Measurements from ENCODE around the gene UBE2J1. TPM values are rescaled to one million over a fixed set of nuclear protein-coding genes. Genes with fewer than 3 reads are reported as not detected.

The UBE2J1 gene
- total and polyA plus RNA-seq, 5 donors = 12.0 to 23.6 (median 15.1) TPM

- Histone ChIP-seq H3K9me3 (ENCODE audit: control insufficient read depth, low read length) (no peaks in the 10 kb centered on the region), H3K27me3 (ENCODE audit: control insufficient read depth, insufficient read depth) (no peaks in the 10 kb centered on the region), H3K4me1 (ENCODE audit: control insufficient read depth, insufficient read depth, low read length) (no peaks in the 10 kb centered on the region), H3K4me3 (ENCODE audit: low read length) (no peak overlapping the region), H3K27ac (ENCODE audit: low read length) (no peak overlapping the region)
- 86% methylated on average over 3 of the region's 3 CpGs for WGBS
- ATAC-seq = no peak
- DNase-seq = no peak
- intact Hi-C loops (cut with DNase I) = no loop called here
Observed at GRCh38 chr6:89289710-89290109, 62.8 kb downstream of the UBE2J1 start.

- no peak overlapping the region for H3K27ac ChIP-seq (ENCODE audit: low read length)
- H3K4me1 ChIP-seq (ENCODE audit: control insufficient read depth, insufficient read depth, low read length) = no peaks in the 10 kb centered on the region
- intact Hi-C loops (cut with DNase I) = no loop called here
- no peaks in the 10 kb centered on the region for H3K27me3 ChIP-seq (ENCODE audit: control insufficient read depth, insufficient read depth)
- no peaks in the 10 kb centered on the region for H3K9me3 ChIP-seq (ENCODE audit: control insufficient read depth, low read length)
- DNase-seq (no peak), ATAC-seq (no peak)
- no peak overlapping the region for H3K4me3 ChIP-seq (ENCODE audit: low read length)
- 91% methylated on average over 9 of the region's 9 CpGs for WGBS
Observed at GRCh38 chr6:89287351-89288028, 65.0 kb downstream of the UBE2J1 start.

GRCh38 chr6:89286516-89286915 lies 66.0 kb downstream of the UBE2J1 start:
- intact Hi-C loops (cut with DNase I) = no loop called here
- 76% methylated on average over 6 of the region's 6 CpGs for WGBS

GRCh38 chr6:89284963-89285735 lies 67.4 kb downstream of the UBE2J1 start:
- intact Hi-C loops (cut with DNase I) = no loop called here
- H3K9me3 ChIP-seq (ENCODE audit: control insufficient read depth, low read length) = no peaks in the 10 kb centered on the region
- H3K4me3 ChIP-seq (ENCODE audit: low read length) = no peak overlapping the region
- WGBS = 85% methylated on average over 15 of the region's 15 CpGs
- no peaks in the 10 kb centered on the region for H3K4me1 ChIP-seq (ENCODE audit: control insufficient read depth, insufficient read depth, low read length)
- H3K27ac ChIP-seq (ENCODE audit: low read length) = no peak overlapping the region
- ATAC-seq (no peak), DNase-seq (no peak)
- H3K27me3 ChIP-seq (ENCODE audit: control insufficient read depth, insufficient read depth) = no peaks in the 10 kb centered on the region

More at GRCh38 chr6:89286516-89286915, 66.0 kb downstream of the UBE2J1 start:
- DNase-seq (no peak), ATAC-seq (no peak)
- no peaks in the 10 kb centered on the region for H3K27me3 ChIP-seq (ENCODE audit: control insufficient read depth, insufficient read depth)
- H3K9me3 ChIP-seq (ENCODE audit: control insufficient read depth, low read length) = no peaks in the 10 kb centered on the region
- H3K4me3 ChIP-seq (ENCODE audit: low read length) = no peak overlapping the region
- no peak overlapping the region for H3K27ac ChIP-seq (ENCODE audit: low read length)
- no peaks in the 10 kb centered on the region for H3K4me1 ChIP-seq (ENCODE audit: control insufficient read depth, insufficient read depth, low read length)

- no peak overlapping the region for H3K4me3 ChIP-seq (ENCODE audit: low read length)
- DNase-seq (no peak), ATAC-seq (no peak)
- no peaks in the 10 kb centered on the region for H3K4me1 ChIP-seq (ENCODE audit: control insufficient read depth, insufficient read depth, low read length)
- H3K9me3 ChIP-seq (ENCODE audit: control insufficient read depth, low read length) = no peaks in the 10 kb centered on the region
- 88% methylated on average over 3 of the region's 3 CpGs for WGBS
- no peaks in the 10 kb centered on the region for H3K27me3 ChIP-seq (ENCODE audit: control insufficient read depth, insufficient read depth)
- no peak overlapping the region for H3K27ac ChIP-seq (ENCODE audit: low read length)
- intact Hi-C loops (cut with DNase I) = no loop called here
Observed at GRCh38 chr6:89284081-89284480, 68.4 kb downstream of the UBE2J1 start.

DNA sequence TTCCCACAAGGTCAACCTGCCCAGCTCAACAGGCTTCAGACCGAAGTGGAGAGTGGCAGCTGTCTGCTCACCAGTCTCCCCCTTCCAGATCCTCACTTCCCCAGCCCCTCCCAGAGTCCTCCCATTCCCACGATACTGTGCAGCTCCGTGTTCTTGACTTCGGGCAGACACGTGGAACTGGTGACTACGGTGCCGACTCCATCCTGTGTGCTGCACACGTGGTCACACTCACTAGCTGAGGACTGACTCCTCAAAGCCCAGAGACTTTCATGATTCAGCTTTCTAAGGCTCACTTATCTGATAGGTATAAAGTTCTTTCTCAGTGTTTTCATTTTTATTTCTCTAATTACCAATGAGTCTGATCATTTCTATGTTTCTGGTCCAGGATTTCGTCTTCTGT lies 69.8 kb downstream of the UBE2J1 start:
- ATAC-seq (no peak), DNase-seq (no peak)
- Histone ChIP-seq H3K4me3 (ENCODE audit: low read length) (no peak overlapping the region), H3K4me1 (ENCODE audit: control insufficient read depth, insufficient read depth, low read length) (no peaks in the 10 kb centered on the region), H3K9me3 (ENCODE audit: control insufficient read depth, low read length) (no peaks in the 10 kb centered on the region), H3K27me3 (ENCODE audit: control insufficient read depth, insufficient read depth) (no peaks in the 10 kb centered on the region), H3K27ac (ENCODE audit: low read length) (no peak overlapping the region)
- 91% methylated on average over 9 of the region's 9 CpGs for WGBS
- intact Hi-C loops (cut with DNase I) = no loop called here

- no peak for DNase-seq
- H3K4me3 ChIP-seq (ENCODE audit: low read length) = no peak overlapping the region
- ATAC-seq = no peak
- 65% methylated on average over 10 of the region's 10 CpGs for WGBS
- no peaks in the 10 kb centered on the region for H3K4me1 ChIP-seq (ENCODE audit: control insufficient read depth, insufficient read depth, low read length)
- no peaks in the 10 kb centered on the region for H3K9me3 ChIP-seq (ENCODE audit: control insufficient read depth, low read length)
- intact Hi-C loops (cut with DNase I) = no loop called here
- no peaks in the 10 kb centered on the region for H3K27me3 ChIP-seq (ENCODE audit: control insufficient read depth, insufficient read depth)
- no peak overlapping the region for H3K27ac ChIP-seq (ENCODE audit: low read length)
Observed at GRCh38 chr6:89281779-89282246, 70.7 kb downstream of the UBE2J1 start.

DNA sequence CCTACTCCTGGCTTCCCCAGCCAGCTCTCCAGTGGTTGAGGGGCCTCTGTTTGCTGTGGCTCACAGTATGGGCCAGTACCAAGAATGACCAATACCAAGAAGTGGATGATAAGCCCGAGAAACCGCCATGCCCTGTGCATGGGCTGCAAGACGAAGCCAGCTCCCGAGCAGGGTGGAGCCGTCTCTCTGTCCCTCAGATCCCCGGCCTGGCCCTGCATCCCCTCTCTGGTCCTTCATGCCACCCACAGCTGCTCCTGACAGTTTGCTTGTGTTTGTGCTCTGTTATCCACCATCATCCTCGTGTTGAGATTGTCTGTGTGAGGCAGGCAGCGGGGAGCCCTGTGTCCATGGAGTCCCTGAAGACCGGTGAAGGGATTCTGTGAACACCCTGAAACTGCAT lies 73.6 kb downstream of the UBE2J1 start:
- no peak for ATAC-seq
- H3K27ac ChIP-seq (ENCODE audit: low read length) = no peak overlapping the region
- no peaks in the 10 kb centered on the region for H3K27me3 ChIP-seq (ENCODE audit: control insufficient read depth, insufficient read depth)
- H3K4me1 ChIP-seq (ENCODE audit: control insufficient read depth, insufficient read depth, low read length) = no peaks in the 10 kb centered on the region
- DNase-seq = no peak
- WGBS = 87% methylated on average over 9 of the region's 9 CpGs
- no peaks in the 10 kb centered on the region for H3K9me3 ChIP-seq (ENCODE audit: control insufficient read depth, low read length)
- H3K4me3 ChIP-seq (ENCODE audit: low read length) = no peak overlapping the region
- intact Hi-C loops (cut with DNase I) = no loop called here

Other genes starting within 250 kb of the UBE2J1 start
- under 1 TPM in 3 of 4 donors, not detected in 1; 0.18 to 0.75 (median 0.45) TPM for gene SRSF12, start 234.7 kb downstream of the UBE2J1 start, total RNA-seq
- gene SRSF12, start 234.7 kb downstream of the UBE2J1 start, polyA plus RNA-seq = 0.14 TPM
- gene PM20D2, start 206.7 kb downstream of the UBE2J1 start, total RNA-seq = 10 to 100 TPM; 11.8 to 17.1 (median 13.0) TPM
- 4.8 TPM for gene PM20D2, start 206.7 kb downstream of the UBE2J1 start, polyA plus RNA-seq
- gene GABRR1, start 135.4 kb downstream of the UBE2J1 start, total RNA-seq = not detected
- gene GABRR1, start 135.4 kb downstream of the UBE2J1 start, polyA plus RNA-seq = not detected
- gene GABRR2, start 37.4 kb downstream of the UBE2J1 start, total RNA-seq = under 1 TPM; 0.26 to 0.81 (median 0.38) TPM
- 0.38 TPM for gene GABRR2, start 37.4 kb downstream of the UBE2J1 start, polyA plus RNA-seq
- 100 to 1,000 TPM in 3 of 4 donors, 10 to 100 TPM in 1; 92.2 to 154 (median 126) TPM for gene RRAGD, start 59.6 kb upstream of the UBE2J1 start, total RNA-seq
- 57.2 TPM for gene RRAGD, start 59.6 kb upstream of the UBE2J1 start, polyA plus RNA-seq
- 10 to 100 TPM; 17.9 to 22.8 (median 21.0) TPM for gene ANKRD6, start 80.4 kb upstream of the UBE2J1 start, total RNA-seq
- gene ANKRD6, start 80.4 kb upstream of the UBE2J1 start, polyA plus RNA-seq = 6.7 TPM

Measured in right cardiac atrium (tissue), 5 donors.